OCI-LY3 (cell line): ENCODE measurements around the gene TRAF6.

Experiments
- CTCF ChIP-seq: fragments of 200-600, 300-600 bp; sonication (generic); IDR thresholded peaks from 2 replicates; pipeline ENCODE4 v1.5.1; 2014; ENCODE audit warnings: antibody characterized with exemption, low read length, low read depth
- EZH2phosphoT487 ChIP-seq: fragments of 200-600 bp; shearing (Covaris generic); IDR thresholded peaks from 2 replicates; pipeline ENCODE4 v1.6.1; 2018; ENCODE audit warnings: antibody characterized with exemption, mixed run types, low read depth

- no peak for TF ChIP-seq CTCF
- TF ChIP-seq EZH2phosphoT487, result no peak
These were observed 2.1 kb downstream of the TRAF6 start for GRCh38 chr11:36507824-36508489.
